ENCODE measurements around the gene ITPKC. TPM values are rescaled to one million over a fixed set of nuclear protein-coding genes. Genes with fewer than 3 reads are reported as not detected.
"Not testable (repeated sequence)": the region's sequence is repeated elsewhere in the genome, so short reads cannot be mapped to it uniquely, and the experiment has no call there.

The ITPKC gene
- total RNA-seq, 1 donor from 2014 or later: 16.5 TPM

DNA sequence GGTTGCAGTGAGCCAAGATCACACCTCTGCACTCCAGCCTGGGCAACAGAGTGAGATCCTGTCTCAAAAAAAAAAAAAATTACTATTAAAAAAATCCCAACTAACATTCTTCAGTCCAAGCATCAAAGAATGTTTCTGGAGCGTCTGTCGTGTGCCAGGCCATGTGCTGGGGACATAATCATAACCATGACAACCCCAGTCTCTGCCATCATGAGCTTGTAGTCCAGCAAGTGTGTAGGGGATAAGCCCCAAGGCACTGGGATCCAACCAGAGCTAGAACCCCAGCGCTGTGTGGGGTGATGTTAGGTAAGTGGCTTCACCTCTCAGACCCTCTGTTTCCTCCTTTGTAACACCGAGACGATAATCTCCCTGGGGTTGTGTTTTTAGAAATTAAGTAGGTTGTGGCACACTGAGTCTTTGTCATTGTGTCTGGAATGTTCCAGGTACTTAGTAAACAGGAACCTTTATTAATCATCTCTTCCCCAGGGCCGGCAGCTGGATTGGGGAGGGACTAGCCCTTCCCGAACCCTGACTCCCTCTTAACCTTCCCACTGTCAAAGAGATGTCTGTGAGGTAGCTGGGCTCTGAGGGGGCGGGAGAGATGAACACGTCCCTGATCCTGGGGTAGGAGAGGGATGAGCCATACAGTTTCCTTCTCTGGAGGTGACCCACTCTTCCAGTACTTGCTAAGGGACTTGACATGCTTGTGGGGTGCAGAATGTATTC is 5.2 kb downstream of the ITPKC start:
- DNase-seq (ENCODE audit: low spot score): no peak
- no peaks in the 10 kb centered on the region for H3K27me3 Mint-ChIP-seq (ENCODE audit: low read depth)
- H3K9me3 Mint-ChIP-seq (ENCODE audit: low read depth): no peaks in the 10 kb centered on the region
- H3K36me3 Mint-ChIP-seq (ENCODE audit: low read depth): peaks cover 25% of the 10 kb centered on the region
- H3K4me3 Mint-ChIP-seq (ENCODE audit: unreplicated experiment): no peak overlapping the region
- TF ChIP-seq, protein P1, sequence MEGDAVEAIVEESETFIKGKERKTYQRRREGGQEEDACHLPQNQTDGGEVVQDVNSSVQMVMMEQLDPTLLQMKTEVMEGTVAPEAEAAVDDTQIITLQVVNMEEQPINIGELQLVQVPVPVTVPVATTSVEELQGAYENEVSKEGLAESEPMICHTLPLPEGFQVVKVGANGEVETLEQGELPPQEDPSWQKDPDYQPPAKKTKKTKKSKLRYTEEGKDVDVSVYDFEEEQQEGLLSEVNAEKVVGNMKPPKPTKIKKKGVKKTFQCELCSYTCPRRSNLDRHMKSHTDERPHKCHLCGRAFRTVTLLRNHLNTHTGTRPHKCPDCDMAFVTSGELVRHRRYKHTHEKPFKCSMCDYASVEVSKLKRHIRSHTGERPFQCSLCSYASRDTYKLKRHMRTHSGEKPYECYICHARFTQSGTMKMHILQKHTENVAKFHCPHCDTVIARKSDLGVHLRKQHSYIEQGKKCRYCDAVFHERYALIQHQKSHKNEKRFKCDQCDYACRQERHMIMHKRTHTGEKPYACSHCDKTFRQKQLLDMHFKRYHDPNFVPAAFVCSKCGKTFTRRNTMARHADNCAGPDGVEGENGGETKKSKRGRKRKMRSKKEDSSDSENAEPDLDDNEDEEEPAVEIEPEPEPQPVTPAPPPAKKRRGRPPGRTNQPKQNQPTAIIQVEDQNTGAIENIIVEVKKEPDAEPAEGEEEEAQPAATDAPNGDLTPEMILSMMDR (IDR thresholded peaks at IDR 0.05): no peak
- peaks cover 41% of the 10 kb centered on the region for H3K4me1 Mint-ChIP-seq (ENCODE audit: low read depth)
- peak overlapping the region; percentile 4 for H3K27ac Mint-ChIP-seq (ENCODE audit: unreplicated experiment)

DNA sequence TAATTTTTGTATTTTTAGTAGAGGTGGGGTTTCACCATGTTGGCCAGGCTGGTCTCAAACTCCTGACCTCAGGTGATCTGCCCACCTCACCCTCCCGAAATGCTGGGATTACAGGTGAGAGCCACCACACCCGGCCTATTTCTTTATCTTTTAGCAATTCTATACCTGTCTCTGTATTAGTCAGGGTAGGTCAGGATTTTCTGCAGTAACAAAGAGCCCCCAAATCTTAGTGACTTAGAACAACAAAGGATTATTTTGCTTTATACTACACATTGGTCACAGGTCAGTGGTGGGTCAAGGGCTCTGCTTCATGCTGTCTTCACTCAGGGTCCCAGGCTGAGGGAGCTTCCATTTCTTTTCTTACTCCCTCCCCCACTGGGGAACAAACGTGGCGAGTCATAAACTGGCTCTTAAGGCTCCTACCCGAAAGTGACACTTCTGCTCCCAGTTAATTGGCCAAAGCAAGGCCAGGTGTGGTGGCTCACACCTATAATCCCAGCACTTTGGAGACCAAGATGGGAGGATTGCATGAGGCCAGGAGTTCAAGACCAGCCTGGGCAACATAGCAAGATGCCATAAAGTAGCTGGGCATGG is 6.8 kb downstream of the ITPKC start:
- no peak overlapping the region for H3K4me3 Mint-ChIP-seq (ENCODE audit: unreplicated experiment)
- no peak overlapping the region for H3K27ac Mint-ChIP-seq (ENCODE audit: unreplicated experiment)
- TF ChIP-seq, protein P1 (IDR thresholded peaks at IDR 0.05): no peak
- no peaks in the 10 kb centered on the region for H3K27me3 Mint-ChIP-seq (ENCODE audit: low read depth)
- H3K36me3 Mint-ChIP-seq (ENCODE audit: low read depth): peaks cover 29% of the 10 kb centered on the region
- H3K4me1 Mint-ChIP-seq (ENCODE audit: low read depth): peaks cover 37% of the 10 kb centered on the region
- no peak for DNase-seq (ENCODE audit: low spot score)
- H3K9me3 Mint-ChIP-seq (ENCODE audit: low read depth): no peaks in the 10 kb centered on the region

DNA sequence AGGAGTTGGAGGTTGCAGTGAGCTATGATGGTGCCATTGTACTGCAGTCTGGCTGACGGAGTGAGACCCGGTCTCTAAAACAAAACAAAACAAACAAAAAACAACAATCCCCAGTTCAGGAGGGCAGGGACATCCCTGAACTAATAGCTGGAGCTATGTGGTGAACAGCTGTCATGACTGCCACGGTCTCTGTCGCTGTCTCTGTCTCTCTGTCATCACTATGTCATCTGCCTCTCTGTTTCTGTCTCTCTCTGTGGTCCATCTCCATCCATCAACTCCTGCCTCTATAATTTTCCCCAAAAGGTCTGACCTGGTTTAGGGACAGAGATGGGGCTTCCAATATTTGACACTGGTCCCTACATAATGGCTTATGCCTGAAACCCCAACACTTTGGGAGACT is 7.4 kb downstream of the ITPKC start:
- no peaks in the 10 kb centered on the region for H3K9me3 Mint-ChIP-seq (ENCODE audit: low read depth)
- TF ChIP-seq, protein P1 (IDR thresholded peaks at IDR 0.05): no peak
- H3K27ac Mint-ChIP-seq (ENCODE audit: unreplicated experiment): peak overlapping the region; percentile 30
- peaks cover 29% of the 10 kb centered on the region for H3K36me3 Mint-ChIP-seq (ENCODE audit: low read depth)
- H3K4me1 Mint-ChIP-seq (ENCODE audit: low read depth): peaks cover 36% of the 10 kb centered on the region
- H3K4me3 Mint-ChIP-seq (ENCODE audit: unreplicated experiment): no peak overlapping the region
- H3K27me3 Mint-ChIP-seq (ENCODE audit: low read depth): no peaks in the 10 kb centered on the region
- DNase-seq (ENCODE audit: low spot score): no peak

DNA sequence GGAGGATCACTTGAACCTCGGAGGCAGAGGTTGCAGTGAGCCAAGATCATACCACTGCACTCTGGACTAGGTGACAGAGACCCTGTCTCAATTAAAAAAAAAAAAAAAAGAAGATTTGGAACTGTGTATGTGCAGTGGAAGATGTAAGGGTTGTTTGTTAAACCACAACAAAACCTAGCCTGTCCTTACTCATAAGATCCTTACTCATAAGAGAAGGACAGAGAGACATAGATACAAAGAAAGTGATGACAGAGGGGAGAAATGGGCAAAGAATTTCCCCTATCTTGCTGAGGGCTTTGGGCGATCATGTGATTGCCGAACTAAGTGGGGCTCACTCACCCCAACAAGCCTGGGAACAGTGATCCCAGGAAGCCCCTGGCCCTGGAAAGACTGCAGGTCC is 7.9 kb downstream of the ITPKC start:
- Mint-ChIP-seq H3K36me3 (ENCODE audit: low read depth) (peaks cover 29% of the 10 kb centered on the region), H3K4me3 (ENCODE audit: unreplicated experiment) (no peak overlapping the region), H3K4me1 (ENCODE audit: low read depth) (peaks cover 30% of the 10 kb centered on the region)

DNA sequence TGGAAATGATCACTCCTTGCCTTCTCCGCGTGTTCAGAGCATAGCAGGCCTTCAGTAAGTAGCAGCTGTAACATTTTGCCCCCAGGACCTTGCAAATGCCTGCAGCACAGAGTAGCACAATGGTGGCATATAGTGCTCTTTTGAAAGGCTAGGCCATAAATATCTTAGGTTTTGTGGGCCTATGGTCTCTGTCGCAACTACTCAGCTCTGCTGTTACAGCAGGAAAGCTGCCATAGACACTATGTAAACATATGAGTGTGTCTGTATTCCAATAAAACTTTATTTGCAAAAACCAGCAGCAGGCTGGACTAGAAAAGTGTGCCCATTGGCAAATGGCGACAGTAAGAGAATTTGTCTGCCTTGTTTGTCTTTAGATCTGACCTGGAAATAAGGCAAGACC is 9.4 kb downstream of the ITPKC start:
- Mint-ChIP-seq H3K4me1 (ENCODE audit: low read depth) (peaks cover 17% of the 10 kb centered on the region), H3K9me3 (ENCODE audit: low read depth) (no peaks in the 10 kb centered on the region), H3K4me3 (ENCODE audit: unreplicated experiment) (no peak overlapping the region), H3K36me3 (ENCODE audit: low read depth) (peaks cover 32% of the 10 kb centered on the region), H3K27ac (ENCODE audit: unreplicated experiment) (no peak overlapping the region), H3K27me3 (ENCODE audit: low read depth) (no peaks in the 10 kb centered on the region)
- TF ChIP-seq, protein P1 (IDR thresholded peaks at IDR 0.05): no peak
- DNase-seq (ENCODE audit: low spot score): no peak

More for the DNA sequence above, 7.9 kb downstream of the ITPKC start:
- TF ChIP-seq, protein P1 (IDR thresholded peaks at IDR 0.05): no peak
- DNase-seq (ENCODE audit: low spot score): no peak
- no peaks in the 10 kb centered on the region for H3K27me3 Mint-ChIP-seq (ENCODE audit: low read depth)
- H3K27ac Mint-ChIP-seq (ENCODE audit: unreplicated experiment): no peak overlapping the region
- no peaks in the 10 kb centered on the region for H3K9me3 Mint-ChIP-seq (ENCODE audit: low read depth)

DNA sequence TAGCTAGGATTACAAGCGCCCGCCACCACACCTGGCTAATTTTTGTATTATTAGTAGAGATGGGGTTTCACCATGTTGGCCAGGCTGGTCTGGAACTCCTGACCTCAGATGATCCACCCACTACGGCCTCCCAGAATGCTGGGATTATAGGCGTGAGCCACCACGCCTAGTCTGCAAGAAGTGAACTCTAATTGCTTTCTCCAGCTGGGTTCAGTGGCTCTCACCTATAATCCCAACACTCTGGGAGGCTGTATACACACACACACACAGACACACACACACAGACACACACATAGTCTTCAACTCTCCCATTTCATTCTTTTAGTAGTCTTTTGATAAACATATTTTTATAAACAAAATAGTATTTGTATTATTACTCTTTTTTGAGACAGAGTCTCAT is 13.2 kb downstream of the ITPKC start:
- not testable (repeated sequence) for DNase-seq (ENCODE audit: low spot score); H3K4me3 Mint-ChIP-seq (ENCODE audit: unreplicated experiment); H3K27ac Mint-ChIP-seq (ENCODE audit: unreplicated experiment); H3K27me3 Mint-ChIP-seq (ENCODE audit: low read depth); H3K4me1 Mint-ChIP-seq (ENCODE audit: low read depth); H3K9me3 Mint-ChIP-seq (ENCODE audit: low read depth)
- peaks cover 38% of the 10 kb centered on the region for H3K36me3 Mint-ChIP-seq (ENCODE audit: low read depth)

DNA sequence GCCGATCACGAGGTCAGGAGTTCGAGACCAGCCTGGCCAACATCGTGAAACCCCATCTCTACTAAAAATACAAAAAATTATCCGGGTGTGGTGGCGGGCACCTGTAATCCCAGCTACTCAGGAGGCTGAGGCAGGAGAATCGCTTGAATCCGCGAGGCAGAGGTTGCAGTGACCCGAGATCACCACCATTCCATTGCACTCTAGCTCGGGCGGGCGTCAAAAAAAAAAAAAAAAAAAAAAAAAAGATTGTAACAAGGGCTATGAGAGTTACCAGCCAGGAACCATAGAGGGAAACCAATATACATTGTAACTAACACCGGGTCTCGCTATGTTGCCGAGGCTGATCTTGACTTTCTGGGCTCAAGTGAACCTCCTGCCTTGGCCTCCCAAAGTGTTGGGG is 15.4 kb downstream of the ITPKC start:
- not testable (repeated sequence) for H3K4me1 Mint-ChIP-seq (ENCODE audit: low read depth); H3K27me3 Mint-ChIP-seq (ENCODE audit: low read depth); H3K9me3 Mint-ChIP-seq (ENCODE audit: low read depth); DNase-seq (ENCODE audit: low spot score); H3K4me3 Mint-ChIP-seq (ENCODE audit: unreplicated experiment); H3K27ac Mint-ChIP-seq (ENCODE audit: unreplicated experiment)
- H3K36me3 Mint-ChIP-seq (ENCODE audit: low read depth): peaks cover 43% of the 10 kb centered on the region

All from chondrocyte (in vitro differentiated cells).